HG03469 (cell line): Measurements from ENCODE around the gene SH2D3C.

Experiments used
- ATAC-seq: cut with Tn5 transposase; IDR thresholded peaks from one replicate; pipeline ENCODE4 v1.9.1; 2021; ENCODE audit warnings: mild to moderate bottlenecking, moderate library complexity, moderate number of reproducible peaks; ENCODE audit not compliant: unreplicated experiment

The SH2D3C gene

DNA sequence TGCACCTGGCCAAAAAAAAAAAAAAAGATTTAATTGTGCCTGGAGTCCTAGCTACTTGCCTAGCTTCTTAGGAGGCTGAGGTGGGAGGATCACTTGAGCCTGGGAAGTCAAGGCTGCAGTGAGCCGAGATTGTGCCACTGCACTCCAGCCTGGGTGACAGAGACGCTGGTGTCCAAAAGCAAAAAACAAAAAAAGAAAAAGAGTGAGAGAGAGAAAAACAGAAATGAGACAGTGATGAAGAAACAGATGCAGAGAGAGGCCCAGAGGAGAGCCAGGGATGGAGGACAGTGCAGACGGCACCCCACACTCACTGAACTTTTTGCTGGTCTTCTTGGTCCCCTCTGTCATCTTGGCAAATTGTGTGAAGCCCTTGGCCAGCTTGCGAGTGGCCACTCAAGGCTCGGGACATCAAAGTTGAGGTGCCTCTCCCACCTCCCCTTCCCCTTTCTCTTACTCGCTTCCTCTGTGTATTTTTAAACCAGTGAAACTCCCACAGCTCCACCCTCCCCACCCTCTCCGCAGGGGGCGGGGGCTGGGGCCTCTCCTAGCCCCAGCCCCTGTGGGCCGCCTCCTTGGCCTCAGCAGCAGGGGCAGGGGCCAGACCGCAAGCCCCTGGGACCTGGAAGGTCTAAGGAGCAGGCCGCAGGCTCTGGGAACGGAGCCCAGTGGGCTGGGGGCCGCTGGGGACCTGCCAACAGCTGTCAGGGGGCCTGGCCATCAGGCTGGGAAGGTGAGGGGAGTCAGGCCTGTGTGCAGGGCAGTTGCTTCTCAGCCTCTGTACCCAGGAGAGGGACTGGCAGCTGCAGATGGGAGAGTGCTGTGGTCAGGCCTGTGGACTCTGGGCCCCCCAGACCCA, at the start of gene SH2D3C:
SH2D3C (minus strand) TSS at position 387 of the 856 bp plus-strand sequence; CDS start at position 348, 39 bp downstream.
- ATAC-seq = peak; percentile 16

GRCh38 chr9:127826253-127826913, 47.9 kb upstream of the SH2D3C start:
- ATAC-seq = no peak

DNA sequence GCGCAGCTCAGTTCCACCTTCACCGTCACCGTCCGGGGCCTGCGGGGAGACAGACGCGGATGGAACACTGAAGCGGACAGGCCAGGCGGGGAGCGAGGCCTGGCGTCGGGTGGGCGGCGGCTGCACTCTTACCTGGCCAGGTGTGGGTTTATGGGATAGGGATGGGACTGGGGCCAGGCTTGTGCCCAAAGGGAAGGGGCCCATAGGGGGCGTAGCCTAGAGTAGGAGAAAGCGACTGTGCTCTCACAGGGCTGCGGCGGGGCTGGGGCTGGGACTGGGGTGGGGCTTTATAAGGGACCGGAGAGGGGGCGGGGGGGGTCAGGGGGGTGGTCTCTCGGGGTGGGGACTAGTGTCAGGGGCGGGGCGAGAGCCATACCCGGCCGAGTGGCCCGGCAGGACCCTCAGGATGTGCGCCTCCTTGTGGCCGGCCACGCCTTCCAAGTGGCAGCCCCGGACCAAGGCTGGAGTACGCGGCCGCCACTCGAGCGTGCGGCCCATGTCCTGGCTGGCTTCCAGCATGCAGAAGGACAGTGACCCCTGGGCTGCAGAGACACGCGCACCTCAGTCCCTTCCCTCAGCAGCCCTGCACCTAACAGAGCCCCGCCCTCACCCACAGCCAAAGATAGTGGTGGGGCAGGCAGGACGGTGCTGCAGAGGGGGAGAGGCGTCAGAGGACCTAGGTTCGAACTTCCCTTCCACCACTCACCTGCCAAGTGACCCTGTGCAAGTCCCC, 47.0 kb upstream of the SH2D3C start:
- ATAC-seq = no peak

- ATAC-seq = no peak
Observed at GRCh38 chr9:127822108-127822507, 43.6 kb upstream of the SH2D3C start.

DNA sequence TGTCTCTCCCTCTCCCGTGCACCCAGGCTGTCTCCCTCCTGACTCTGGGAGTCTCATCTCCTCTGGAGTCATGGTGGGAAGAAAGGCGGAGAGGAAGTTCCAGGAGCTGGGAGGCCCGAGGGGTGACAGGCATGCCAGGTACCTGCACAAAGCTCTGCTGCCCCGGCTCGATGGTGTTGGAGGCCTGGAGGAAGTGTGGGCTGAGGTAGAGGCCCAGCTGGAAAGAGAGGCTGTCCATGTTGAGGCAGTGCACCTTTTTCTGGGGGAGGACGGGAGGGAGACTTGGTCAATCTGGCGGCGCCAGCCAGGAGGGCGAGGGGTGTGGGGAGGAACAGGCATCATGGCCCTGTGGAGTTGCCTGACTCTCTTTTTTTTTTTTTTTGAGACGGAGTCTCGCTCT, 40.1 kb upstream of the SH2D3C start:
- no peak for ATAC-seq

- no peak for ATAC-seq
Observed at GRCh38 chr9:127817881-127818434, 39.5 kb upstream of the SH2D3C start.

DNA sequence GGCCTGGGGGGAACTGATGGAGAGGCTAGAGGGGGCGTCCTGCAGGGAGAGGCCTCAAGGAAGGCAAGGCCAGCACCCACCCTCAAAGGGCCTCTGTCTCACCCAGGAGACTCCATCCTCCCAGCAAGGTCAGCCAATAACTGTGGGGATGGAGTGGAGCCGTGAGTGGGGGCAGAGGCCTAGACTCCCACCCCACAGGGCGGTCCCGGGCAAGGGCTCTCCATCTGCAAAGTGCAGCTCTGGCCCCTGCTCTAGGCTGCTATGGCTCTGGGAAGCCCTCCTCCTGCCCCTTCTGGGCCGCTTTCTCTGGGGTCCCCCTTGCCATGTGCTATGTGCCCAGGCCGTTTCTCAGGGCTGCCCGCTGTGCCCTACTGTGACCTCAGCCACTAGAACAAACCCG, 38.3 kb upstream of the SH2D3C start:
- no peak for ATAC-seq

DNA sequence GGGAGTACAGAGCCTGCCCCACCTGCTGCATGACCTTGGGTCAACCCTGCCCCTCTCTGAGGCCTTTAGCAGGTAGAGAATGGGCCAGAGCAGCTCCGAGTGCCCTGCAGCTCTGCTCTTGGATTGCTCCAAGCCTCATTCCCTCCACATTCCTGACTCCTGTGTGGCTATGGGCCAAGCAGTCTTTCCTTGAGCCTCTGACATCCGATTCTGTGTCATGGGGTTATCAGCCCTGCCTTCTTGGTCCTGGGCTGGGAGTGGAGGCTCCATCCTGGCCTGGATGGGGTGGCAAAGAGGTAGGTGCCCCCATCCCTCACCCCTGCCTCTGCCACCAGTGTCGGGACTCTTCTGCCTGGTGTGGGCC, 37.9 kb upstream of the SH2D3C start:
- no peak for ATAC-seq

DNA sequence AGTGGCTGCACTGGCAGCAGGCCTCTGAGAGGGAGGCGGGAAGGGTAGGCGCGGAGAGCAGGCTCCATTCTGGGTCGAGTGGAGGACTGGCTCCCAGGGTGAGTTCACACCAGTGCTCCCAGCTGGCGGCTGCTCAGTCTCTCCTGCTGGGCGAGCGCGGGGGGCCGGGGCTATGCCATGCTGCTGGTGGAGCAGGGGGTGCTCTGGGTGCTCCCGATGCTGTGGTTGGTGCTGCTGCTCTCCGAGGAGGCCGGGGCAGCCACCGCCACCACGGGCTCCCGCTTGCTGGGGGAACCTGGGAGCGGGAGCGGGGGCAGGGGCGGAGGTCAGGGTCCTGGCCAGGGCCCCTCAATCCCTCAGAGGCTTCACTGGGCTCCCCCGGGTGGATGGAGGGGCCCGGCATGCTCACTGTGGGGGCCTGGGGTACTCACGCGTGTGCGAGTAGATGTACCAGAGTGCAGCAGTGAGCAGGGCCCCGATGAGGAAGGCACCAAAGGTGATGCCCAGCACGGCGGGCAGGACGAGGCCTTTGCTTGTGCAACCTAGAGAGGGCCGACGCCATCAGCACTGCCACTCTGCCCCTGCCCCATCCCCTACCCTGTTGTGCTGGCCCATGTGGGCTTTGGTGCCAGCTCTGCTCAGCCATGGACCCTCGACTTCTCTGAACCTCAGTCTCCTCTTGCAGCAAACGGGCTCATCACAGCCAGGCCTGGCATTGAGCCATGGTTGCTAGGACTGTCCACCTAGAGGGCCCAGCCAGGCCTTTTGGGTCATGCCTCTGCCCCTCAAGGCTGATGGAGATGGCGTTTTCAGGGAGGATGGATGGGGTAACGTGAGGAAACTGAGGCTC, 37.3 kb upstream of the SH2D3C start:
- ATAC-seq = no peak

DNA sequence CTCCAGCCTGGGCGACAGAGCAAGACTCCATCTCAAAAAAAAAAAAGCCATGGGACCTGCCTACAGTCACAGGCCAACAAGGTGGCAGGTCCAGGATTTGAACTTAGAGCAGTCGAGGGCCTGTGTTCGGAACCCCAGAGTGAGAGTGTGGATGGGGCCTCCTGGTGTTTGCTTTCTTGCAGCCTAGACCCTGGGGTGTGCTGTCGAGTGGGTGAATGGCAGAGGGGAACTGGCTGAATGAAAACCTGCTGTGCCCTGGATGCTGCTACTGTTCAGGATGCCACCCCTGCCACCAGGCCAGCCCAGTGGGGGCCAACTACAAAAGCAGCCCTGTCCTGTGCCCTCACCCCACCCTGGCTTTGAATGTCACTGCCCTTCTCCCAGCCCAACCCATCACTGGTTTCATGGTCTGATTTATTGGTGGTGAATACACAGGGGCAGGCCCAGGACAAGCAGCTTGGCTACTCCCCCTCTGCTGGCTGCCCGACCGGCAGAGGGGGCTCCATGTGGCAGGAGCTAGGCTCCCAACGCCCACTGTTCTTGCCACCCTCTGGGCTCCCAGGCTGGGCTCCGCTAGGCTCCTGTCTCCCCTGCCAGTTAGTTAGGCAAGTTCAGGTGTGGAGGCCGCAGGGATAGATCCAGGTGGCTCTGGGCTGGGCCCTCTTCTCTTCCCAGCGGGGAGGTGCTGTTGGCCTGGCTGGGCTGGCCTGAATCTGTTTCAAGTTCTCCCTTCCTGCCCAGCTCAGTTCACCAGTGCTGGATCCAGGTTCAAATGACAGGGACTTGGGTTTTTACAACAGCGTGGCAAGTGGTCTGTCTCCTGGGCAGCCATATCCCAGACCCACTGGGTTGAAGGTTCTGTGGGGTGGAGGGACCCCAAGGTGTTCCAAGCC, 36.4 kb upstream of the SH2D3C start:
- ATAC-seq = no peak

- no peak for ATAC-seq
Observed at GRCh38 chr9:127813686-127814226, 35.3 kb upstream of the SH2D3C start.

GRCh38 chr9:127812936-127813675, 34.6 kb upstream of the SH2D3C start:
- ATAC-seq = no peak

GRCh38 chr9:127812011-127812410, 33.5 kb upstream of the SH2D3C start:
- no peak for ATAC-seq

GRCh38 chr9:127810378-127811187, 32.1 kb upstream of the SH2D3C start:
- ATAC-seq = no peak

GRCh38 chr9:127809540-127810377, 31.3 kb upstream of the SH2D3C start:
- no peak for ATAC-seq

DNA sequence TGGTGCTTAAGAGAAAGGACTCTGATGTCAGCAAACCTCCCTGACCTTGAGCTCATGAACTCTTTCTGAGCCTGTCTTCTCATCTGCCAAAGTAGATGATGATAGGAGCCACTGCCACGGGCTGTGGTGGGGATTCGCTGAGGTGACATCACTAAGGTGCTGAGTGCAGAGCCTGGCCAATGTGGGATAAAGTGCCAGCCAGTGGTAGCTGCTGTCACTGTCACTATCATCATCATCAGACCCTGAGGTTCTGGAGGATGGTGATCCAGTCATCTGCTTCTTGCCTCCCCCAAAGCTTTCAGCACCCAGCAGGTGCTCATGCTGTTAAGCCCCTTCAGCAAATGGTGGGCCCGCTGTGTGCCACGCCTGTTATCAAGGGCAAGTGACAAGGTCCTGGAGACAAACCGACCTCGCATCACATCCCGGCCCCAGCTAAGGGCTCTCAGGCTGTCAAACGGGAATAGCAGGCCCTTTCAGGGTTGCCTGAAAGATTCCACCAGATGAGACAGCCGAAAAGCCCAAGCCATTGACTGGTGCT, 30.6 kb upstream of the SH2D3C start:
- no peak for ATAC-seq
